Fibroblast of mammary gland (primary cell): ENCODE data around the gene ITPR3.

Experiments used
- DNase-seq: peaks from one replicate; pipeline ENCODE4 v3.0.0-alpha.2; 2010; ENCODE audit warnings: low read depth
- H3K4me3 ChIP-seq: 2 replicates; pipeline ENCODE4 v1.5.1; 2011; ENCODE audit warnings: low read depth, mild to moderate bottlenecking, low read length, moderate library complexity; ENCODE audit not compliant: control insufficient read depth
- CTCF ChIP-seq: conservative IDR thresholded peaks from 2 replicates; pipeline ENCODE4 v1.5.1; 2011; ENCODE audit warnings: low read depth, low read length, inconsistent platforms; ENCODE audit not compliant: control insufficient read depth, insufficient read depth

The ITPR3 gene

GRCh38 chr6:33709605-33710295 lies 88.6 kb downstream of the ITPR3 start:
- no peak for DNase-seq
- H3K4me3 ChIP-seq: no peak overlapping the region
- no peak for TF ChIP-seq CTCF

GRCh38 chr6:33710296-33711121 lies 89.4 kb downstream of the ITPR3 start:
- no peak for TF ChIP-seq CTCF
- DNase-seq: no peak
- peak overlapping the region; percentile 90 for H3K4me3 ChIP-seq

GRCh38 chr6:33711140-33712129 lies 90.3 kb downstream of the ITPR3 start, which contains the start of gene UQCC2:
Gene UQCC2, minus strand, starts transcription at chr6:33711700. Its CDS starts 14 bp downstream, at chr6:33711686.
- TF ChIP-seq CTCF: peak; percentile 54
- DNase-seq: peak; percentile 95

GRCh38 chr6:33712914-33713313 lies 91.8 kb downstream of the ITPR3 start:
- no peak for TF ChIP-seq CTCF

More at GRCh38 chr6:33711140-33712129, 90.3 kb downstream of the ITPR3 start, which contains the start of gene UQCC2:
- H3K4me3 ChIP-seq: peak within 1 kb of the TSS; percentile 90

GRCh38 chr6:33713786-33714185 lies 92.7 kb downstream of the ITPR3 start:
- no peak for DNase-seq
- no peak overlapping the region for H3K4me3 ChIP-seq
- TF ChIP-seq CTCF: no peak

More at GRCh38 chr6:33712914-33713313, 91.8 kb downstream of the ITPR3 start:
- DNase-seq: no peak
- H3K4me3 ChIP-seq: no peak overlapping the region
